Measurements from ENCODE around the gene MAGI2.

The MAGI2 gene

GRCh38 chr7:79420464-79420863 is 33.0 kb downstream of the MAGI2 start:
- no peak for TF ChIP-seq CTCF (conservative IDR thresholded peaks at IDR 0.05)
- no peak overlapping the region for H3K27ac ChIP-seq

- TF ChIP-seq CTCF (conservative IDR thresholded peaks at IDR 0.05) = no peak
- H3K27ac ChIP-seq = no peak overlapping the region
Observed at GRCh38 chr7:79414910-79415309, 38.6 kb downstream of the MAGI2 start.

GRCh38 chr7:79412915-79413314 is 40.6 kb downstream of the MAGI2 start:
- TF ChIP-seq CTCF (conservative IDR thresholded peaks at IDR 0.05) = no peak
- H3K27ac ChIP-seq = no peak overlapping the region

GRCh38 chr7:79412438-79412837 is 41.0 kb downstream of the MAGI2 start:
- H3K27ac ChIP-seq = no peak overlapping the region
- TF ChIP-seq CTCF (conservative IDR thresholded peaks at IDR 0.05) = no peak

GRCh38 chr7:79410345-79410744 is 43.1 kb downstream of the MAGI2 start:
- no peak for TF ChIP-seq CTCF (conservative IDR thresholded peaks at IDR 0.05)

GRCh38 chr7:79407351-79407750 is 46.1 kb downstream of the MAGI2 start:
- H3K27ac ChIP-seq = no peak overlapping the region
- no peak for TF ChIP-seq CTCF (conservative IDR thresholded peaks at IDR 0.05)

More at GRCh38 chr7:79410345-79410744, 43.1 kb downstream of the MAGI2 start:
- no peak overlapping the region for H3K27ac ChIP-seq

- H3K27ac ChIP-seq = no peak overlapping the region
- no peak for TF ChIP-seq CTCF (conservative IDR thresholded peaks at IDR 0.05)
Observed at GRCh38 chr7:79406371-79406770, 47.1 kb downstream of the MAGI2 start.

- no peak for TF ChIP-seq CTCF (conservative IDR thresholded peaks at IDR 0.05)
- H3K27ac ChIP-seq = no peak overlapping the region
Observed at GRCh38 chr7:79405368-79405767, 48.1 kb downstream of the MAGI2 start.
